Naive B cell (primary cell): ENCODE data around the gene PPP6R3. TPM values are rescaled to one million over a fixed set of nuclear protein-coding genes. Genes with fewer than 3 reads are reported as not detected.

Experiments used
- ATAC-seq, 2 donors: fragments of 150-1000 bp; cut with Tn5 transposase; 2 replicates each; pipeline ENCODE4 v1.10.0; 2021; ENCODE audit warnings: low read depth in 2 of 2, mild to moderate bottlenecking in 2 of 2, moderate library complexity in 2 of 2
- DNase-seq: peaks from one replicate; pipeline ENCODE4 v3.0.0; 2022
- H3K27ac Mint-ChIP-seq, 6 donors: one replicate each; pipeline ENCODE4 v1.8.0; 2020 to 2022; ENCODE audit warnings: mild to moderate bottlenecking in 6 of 6, mixed read lengths in 6 of 6, moderate library complexity in 5 of 6, inconsistent platforms in 2 of 6
- H3K27me3 Mint-ChIP-seq, 3 donors: one replicate each; pipeline ENCODE4 v1.8.0; 2021 to 2022; ENCODE audit warnings: mixed read lengths in 3 of 3, mild to moderate bottlenecking in 1 of 3
- H3K36me3 Mint-ChIP-seq, 2 donors: one replicate each; pipeline ENCODE4 v1.8.0; 2020 to 2022; ENCODE audit warnings: mixed read lengths in 2 of 2, inconsistent platforms in 1 of 2, mild to moderate bottlenecking in 1 of 2
- H3K4me1 Mint-ChIP-seq, 3 donors: one replicate each; pipeline ENCODE4 v1.8.0; 2020 to 2022; ENCODE audit warnings: mixed read lengths in 3 of 3, inconsistent platforms in 1 of 3, mild to moderate bottlenecking in 1 of 3, moderate library complexity in 1 of 3
- H3K4me3 Mint-ChIP-seq, 8 donors: one replicate each; pipeline ENCODE4 v1.8.0; 2020 to 2022; ENCODE audit warnings: mild to moderate bottlenecking in 8 of 8, mixed read lengths in 8 of 8, moderate library complexity in 8 of 8, inconsistent platforms in 2 of 8
- H3K9me3 Mint-ChIP-seq, 7 donors: one replicate each; pipeline ENCODE4 v1.8.0; 2020 to 2022; ENCODE audit warnings: mixed read lengths in 7 of 7, mild to moderate bottlenecking in 5 of 7, inconsistent platforms in 2 of 7, moderate library complexity in 1 of 7
- polyA plus RNA-seq, 6 donors: library from polyadenylated mRNA; unstranded; fragments of 300-500 nt; fragmentation: Illumina TruSeq; gene quantifications; one replicate each; pipeline ENCODE4 v1.2.3, GENCODE V29; 2021; ENCODE audit warnings: low read depth in 6 of 6

PPP6R3 gene
- polyA plus RNA-seq, 6 donors from 2014 or later = 32.0 to 71.1 (median 53.4) TPM

- Mint-ChIP-seq H3K36me3 (peaks cover 20 to 33% of the 10 kb centered on the region in 2 donors), H3K4me3 (no peak overlapping the region), H3K27ac (peak overlapping the region in 1 of 6 donors; percentile 16), H3K9me3 (no peaks in the 10 kb centered on the region), H3K27me3 (no peaks in the 10 kb centered on the region), H3K4me1 (peaks cover 7 to 15% (median 15%) of the 10 kb centered on the region in 3 donors)
- ATAC-seq (no peak), DNase-seq (no peak)
Observed at GRCh38 chr11:68581439-68581838, 120.9 kb downstream of the PPP6R3 start.

- H3K36me3 Mint-ChIP-seq = peaks cover 20 to 33% of the 10 kb centered on the region in 2 donors
- H3K27me3 Mint-ChIP-seq = no peaks in the 10 kb centered on the region
- no peak overlapping the region for H3K4me3 Mint-ChIP-seq
- H3K9me3 Mint-ChIP-seq = no peaks in the 10 kb centered on the region
- DNase-seq (no peak), ATAC-seq (no peak)
- no peak overlapping the region for H3K27ac Mint-ChIP-seq
- peaks cover 7 to 15% (median 15%) of the 10 kb centered on the region in 3 donors for H3K4me1 Mint-ChIP-seq
Observed at GRCh38 chr11:68581901-68582300, 121.3 kb downstream of the PPP6R3 start.

DNA sequence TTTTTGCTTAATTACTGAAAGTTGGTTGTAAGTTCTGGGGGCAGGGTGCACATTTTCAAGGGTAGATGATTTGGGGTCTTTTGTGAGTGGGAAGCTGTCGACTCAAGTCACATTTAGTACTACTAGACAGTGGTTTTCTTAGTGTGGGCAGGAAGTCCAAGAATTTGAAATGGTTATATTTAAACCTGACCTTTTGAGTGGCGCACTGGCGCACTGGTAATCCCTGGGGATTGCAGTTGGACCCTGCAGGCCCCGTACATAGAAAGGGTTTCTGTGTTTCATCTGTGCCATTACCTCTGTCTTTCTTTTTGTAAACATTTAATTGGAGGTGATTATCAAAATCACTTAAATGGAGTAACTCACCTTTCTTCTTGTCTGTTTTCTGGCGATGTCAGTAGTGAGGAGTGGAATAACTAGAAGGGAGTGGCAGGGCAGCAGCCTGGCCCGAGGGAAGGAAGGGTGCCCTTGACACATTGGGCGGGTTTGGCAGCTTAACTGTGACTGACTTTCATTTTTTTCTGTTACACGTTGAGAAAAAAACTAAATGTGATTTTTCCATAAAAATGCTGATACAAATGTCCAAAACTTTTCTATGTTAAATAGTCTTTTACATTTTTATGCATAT is 122.0 kb downstream of the PPP6R3 start:
- no peak for ATAC-seq
- Mint-ChIP-seq H3K27ac (peak overlapping the region in 2 of 6 donors; percentile 56 to 76), H3K36me3 (peaks cover 20 to 29% of the 10 kb centered on the region in 2 donors), H3K27me3 (no peaks in the 10 kb centered on the region), H3K4me1 (peaks cover 7 to 15% (median 15%) of the 10 kb centered on the region in 3 donors), H3K9me3 (no peaks in the 10 kb centered on the region), H3K4me3 (no peak overlapping the region)
- no peak for DNase-seq

DNA sequence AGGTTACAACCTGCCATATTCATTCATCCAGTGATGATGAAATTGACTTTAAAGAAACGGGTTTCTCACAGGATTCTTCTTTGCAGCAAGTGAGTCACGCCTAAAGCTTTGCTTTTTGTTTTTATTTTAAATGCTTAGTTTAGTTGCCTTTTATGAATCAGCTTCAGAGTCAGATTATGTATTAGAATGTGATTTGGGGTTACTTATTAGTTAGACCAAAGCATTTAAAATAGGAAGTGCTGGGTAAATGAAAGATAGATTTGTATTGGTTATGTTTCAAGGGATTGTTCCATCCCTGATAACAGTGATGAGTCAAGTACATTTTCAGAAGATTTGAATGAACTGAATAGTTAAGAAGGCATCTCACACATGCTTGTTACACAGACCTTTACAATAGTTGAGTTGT is 122.5 kb downstream of the PPP6R3 start:
- Mint-ChIP-seq H3K27ac (peak overlapping the region in 1 of 6 donors; percentile 53), H3K4me3 (no peak overlapping the region), H3K4me1 (peaks cover 7 to 15% (median 15%) of the 10 kb centered on the region in 3 donors), H3K36me3 (peaks cover 20 to 24% of the 10 kb centered on the region in 2 donors), H3K9me3 (no peaks in the 10 kb centered on the region), H3K27me3 (no peaks in the 10 kb centered on the region)
- no peak for ATAC-seq
- no peak for DNase-seq

- peaks cover 19 to 20% of the 10 kb centered on the region in 2 donors for H3K36me3 Mint-ChIP-seq
- H3K27ac Mint-ChIP-seq = peak overlapping the region in 3 of 6 donors; percentile 27 to 66 (median 38)
- H3K9me3 Mint-ChIP-seq = no peaks in the 10 kb centered on the region
- DNase-seq = peak; percentile 43
- H3K27me3 Mint-ChIP-seq = no peaks in the 10 kb centered on the region
- H3K4me1 Mint-ChIP-seq = peaks cover 7 to 15% (median 15%) of the 10 kb centered on the region in 3 donors
- ATAC-seq = peak; percentile 75 to 84
- no peak overlapping the region for H3K4me3 Mint-ChIP-seq
Observed at GRCh38 chr11:68584097-68584496, 123.5 kb downstream of the PPP6R3 start.

GRCh38 chr11:68584991-68585524 is 124.5 kb downstream of the PPP6R3 start:
- no peak for ATAC-seq
- DNase-seq = no peak
- no peak overlapping the region for H3K4me3 Mint-ChIP-seq
- H3K27ac Mint-ChIP-seq = no peak overlapping the region
- peaks cover 7 to 15% (median 10%) of the 10 kb centered on the region in 3 donors for H3K4me1 Mint-ChIP-seq
- H3K27me3 Mint-ChIP-seq = no peaks in the 10 kb centered on the region
- H3K36me3 Mint-ChIP-seq = peaks cover 11 to 14% of the 10 kb centered on the region in 2 donors
- H3K9me3 Mint-ChIP-seq = no peaks in the 10 kb centered on the region

DNA sequence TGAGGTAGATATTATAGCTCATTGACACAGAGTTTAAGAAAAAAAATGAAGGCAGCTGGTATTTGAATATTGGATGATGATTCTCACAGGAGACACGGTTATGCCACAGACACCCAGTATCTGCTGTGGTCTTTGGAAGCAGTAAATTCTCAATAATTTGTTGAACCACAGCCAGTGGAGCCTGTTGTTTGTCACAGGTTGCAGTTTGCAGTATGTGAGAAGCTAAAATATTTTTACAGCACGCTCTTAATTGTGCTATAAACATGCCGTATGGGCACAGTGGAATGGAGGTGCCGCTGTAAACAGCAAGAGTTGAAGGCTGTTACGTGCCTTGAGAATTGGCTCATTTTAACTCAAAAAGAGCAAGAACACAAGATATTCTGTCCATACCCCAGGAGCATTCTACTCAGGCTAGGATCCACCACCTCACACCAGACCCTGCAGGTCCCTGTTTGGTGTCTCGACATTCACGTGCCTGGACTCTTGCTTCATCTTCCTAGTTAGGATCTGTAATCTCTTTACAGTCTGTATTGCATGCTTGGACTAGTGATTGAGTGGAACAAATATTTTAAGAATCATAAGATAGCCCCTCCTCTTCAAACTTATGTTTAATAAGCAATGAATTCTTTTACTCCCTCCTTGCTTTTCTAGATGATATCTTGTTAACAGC is 129.1 kb downstream of the PPP6R3 start:
- Mint-ChIP-seq H3K27me3 (no peaks in the 10 kb centered on the region), H3K27ac (no peak overlapping the region), H3K36me3 (peaks cover 22 to 25% of the 10 kb centered on the region in 2 donors), H3K9me3 (no peaks in the 10 kb centered on the region), H3K4me3 (no peak overlapping the region), H3K4me1 (peaks cover 0 to 3% (median 0%) of the 10 kb centered on the region in 3 donors)
- no peak for DNase-seq
- ATAC-seq = no peak

DNA sequence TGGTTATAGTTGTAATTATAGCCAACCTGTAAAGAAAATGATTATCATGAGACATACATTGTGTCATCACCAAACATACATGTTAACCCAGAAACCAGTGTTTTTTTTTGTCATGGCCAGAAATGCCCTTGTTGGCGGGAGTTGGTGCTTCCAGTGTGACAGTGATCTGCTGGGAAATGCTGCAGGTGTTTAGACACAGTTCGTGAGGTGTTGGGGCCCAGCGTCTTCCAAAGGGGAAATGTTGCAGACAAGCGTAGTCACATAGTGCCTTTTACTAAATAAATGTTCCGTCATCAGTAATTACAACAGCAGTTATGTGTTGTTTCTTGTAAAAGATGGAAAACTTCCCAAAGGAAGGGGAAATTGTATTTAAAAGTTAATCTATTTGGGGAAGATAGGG is 131.2 kb downstream of the PPP6R3 start:
- H3K27me3 Mint-ChIP-seq = no peaks in the 10 kb centered on the region
- peaks cover 0 to 4% (median 0%) of the 10 kb centered on the region in 3 donors for H3K4me1 Mint-ChIP-seq
- ATAC-seq (no peak), DNase-seq (no peak)
- H3K27ac Mint-ChIP-seq = peak overlapping the region in 1 of 6 donors; percentile 30
- peaks cover 31 to 33% of the 10 kb centered on the region in 2 donors for H3K36me3 Mint-ChIP-seq
- no peaks in the 10 kb centered on the region for H3K9me3 Mint-ChIP-seq
- H3K4me3 Mint-ChIP-seq = no peak overlapping the region

DNA sequence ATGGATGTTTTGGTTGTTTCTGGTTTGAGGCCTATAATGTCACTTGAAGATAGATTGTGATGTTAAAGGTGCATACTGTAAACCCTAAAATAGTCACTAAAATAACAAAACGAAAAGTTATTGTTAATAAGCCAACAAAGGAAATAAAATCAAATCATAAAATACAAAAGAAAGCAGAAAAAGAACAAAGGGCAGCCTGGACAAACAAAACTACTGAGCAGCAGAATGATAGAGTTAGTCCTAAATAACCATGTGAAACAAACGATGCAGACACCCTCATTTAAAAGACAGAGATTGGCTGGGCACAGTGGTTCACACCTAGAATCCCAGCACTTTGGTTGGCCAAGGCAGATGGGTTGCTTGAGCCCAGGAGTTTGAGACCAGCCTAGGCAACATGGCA is 132.9 kb downstream of the PPP6R3 start:
- ATAC-seq = no peak
- H3K4me3 Mint-ChIP-seq = no peak overlapping the region
- H3K4me1 Mint-ChIP-seq = peaks cover 0 to 10% (median 4%) of the 10 kb centered on the region in 3 donors
- H3K27ac Mint-ChIP-seq = peak overlapping the region in 4 of 6 donors; percentile 22 to 52 (median 32)
- H3K9me3 Mint-ChIP-seq = no peaks in the 10 kb centered on the region
- H3K27me3 Mint-ChIP-seq = no peaks in the 10 kb centered on the region
- peaks cover 45 to 50% of the 10 kb centered on the region in 2 donors for H3K36me3 Mint-ChIP-seq
- DNase-seq = no peak

DNA sequence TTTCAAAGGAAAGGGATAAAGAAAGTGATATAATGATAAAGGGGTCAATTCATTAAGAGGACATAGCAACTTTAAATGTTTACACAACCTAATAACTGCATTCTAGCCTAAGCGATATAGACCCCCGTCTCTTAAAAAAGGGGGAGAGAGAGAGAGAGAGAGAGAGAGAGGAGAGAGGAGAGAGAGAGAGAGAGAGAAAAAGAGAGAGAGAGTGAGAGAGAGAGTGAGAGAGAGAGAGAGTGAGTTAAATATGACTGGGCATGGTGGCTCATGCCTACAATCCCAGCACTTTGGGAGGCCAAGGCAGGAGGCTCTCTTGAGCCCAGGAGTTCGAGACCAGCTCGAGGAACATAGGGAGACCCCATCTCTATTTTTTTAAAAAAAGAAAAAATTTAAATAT is 133.6 kb downstream of the PPP6R3 start:
- no peak overlapping the region for H3K4me3 Mint-ChIP-seq
- H3K9me3 Mint-ChIP-seq = no peaks in the 10 kb centered on the region
- ATAC-seq = no peak
- H3K27ac Mint-ChIP-seq = peak overlapping the region in 3 of 6 donors; percentile 26 to 94 (median 70)
- H3K27me3 Mint-ChIP-seq = no peaks in the 10 kb centered on the region
- no peak for DNase-seq
- H3K4me1 Mint-ChIP-seq = peaks cover 0 to 10% (median 4%) of the 10 kb centered on the region in 3 donors
- H3K36me3 Mint-ChIP-seq = peaks cover 52 to 55% of the 10 kb centered on the region in 2 donors

GRCh38 chr11:68596231-68596630 is 135.7 kb downstream of the PPP6R3 start:
- no peak for DNase-seq
- H3K36me3 Mint-ChIP-seq = peaks cover 60 to 63% of the 10 kb centered on the region in 2 donors
- peak overlapping the region in 2 of 6 donors; percentile 15 to 42 for H3K27ac Mint-ChIP-seq
- peaks cover 0 to 10% (median 4%) of the 10 kb centered on the region in 3 donors for H3K4me1 Mint-ChIP-seq
- ATAC-seq = no peak
- H3K4me3 Mint-ChIP-seq = no peak overlapping the region
- H3K27me3 Mint-ChIP-seq = no peaks in the 10 kb centered on the region
- H3K9me3 Mint-ChIP-seq = no peaks in the 10 kb centered on the region

GRCh38 chr11:68598816-68599653 is 138.5 kb downstream of the PPP6R3 start:
- Mint-ChIP-seq H3K4me1 (peaks cover 0 to 10% (median 4%) of the 10 kb centered on the region in 3 donors), H3K27me3 (no peaks in the 10 kb centered on the region), H3K27ac (peak overlapping the region in 1 of 6 donors; percentile 87), H3K36me3 (peaks cover 54 to 69% of the 10 kb centered on the region in 2 donors), H3K4me3 (no peak overlapping the region), H3K9me3 (no peaks in the 10 kb centered on the region)
- DNase-seq = no peak
- no peak for ATAC-seq

- ATAC-seq = no peak
- Mint-ChIP-seq H3K4me3 (no peak overlapping the region), H3K36me3 (peaks cover 56 to 59% of the 10 kb centered on the region in 2 donors), H3K9me3 (no peaks in the 10 kb centered on the region), H3K27ac (no peak overlapping the region), H3K4me1 (peaks cover 0 to 10% (median 0%) of the 10 kb centered on the region in 3 donors), H3K27me3 (no peaks in the 10 kb centered on the region)
- no peak for DNase-seq
Observed at GRCh38 chr11:68601147-68601546, 140.6 kb downstream of the PPP6R3 start.
